Measurements from ENCODE around the gene ARHGAP4.

DNA sequence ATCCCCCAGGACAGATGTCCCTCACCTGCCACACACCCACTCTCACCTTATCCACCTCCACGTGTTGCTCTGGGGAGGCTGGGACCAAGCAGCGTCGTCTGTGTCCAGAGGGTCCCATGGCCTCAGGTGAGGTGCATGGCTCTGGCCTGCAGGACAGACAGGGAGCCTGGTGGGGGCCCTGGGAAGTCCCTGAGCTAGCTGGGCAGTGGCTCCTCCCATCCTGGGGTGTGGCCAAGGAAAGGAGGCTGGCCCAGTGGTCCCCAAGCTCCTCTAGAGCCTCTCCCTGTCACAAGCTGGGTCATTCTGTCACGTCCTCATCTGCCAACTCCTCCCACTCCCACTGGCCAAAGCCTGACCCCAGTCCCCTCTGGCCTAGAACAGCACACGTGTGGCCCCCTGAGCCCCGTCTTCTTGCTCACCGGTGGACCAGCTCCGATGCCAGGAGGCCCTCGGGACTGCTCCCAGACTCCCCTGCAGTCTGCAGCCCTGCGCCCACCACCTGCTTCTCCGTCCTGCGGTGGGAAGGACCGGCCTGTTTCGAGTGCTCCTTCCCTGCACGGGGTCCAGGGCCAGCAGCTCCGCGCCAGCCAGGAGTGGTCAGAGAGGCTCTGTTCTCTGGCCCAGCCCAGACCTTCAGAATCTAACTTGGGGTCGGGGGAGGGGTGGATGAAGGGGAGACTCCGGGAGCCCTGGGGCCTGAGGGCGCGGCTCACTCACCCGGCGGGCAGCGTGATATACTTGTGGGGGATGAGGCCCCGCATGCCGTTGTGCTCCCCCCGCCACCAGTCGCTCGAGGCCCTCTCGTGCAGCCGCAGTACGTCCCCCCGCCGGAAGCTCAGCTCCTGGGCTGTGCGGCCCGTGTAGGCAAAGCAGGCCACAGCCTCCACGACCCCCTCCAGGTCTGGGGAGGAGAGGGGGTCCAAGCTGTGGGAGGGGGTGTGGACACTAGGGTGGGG lies 16.8 kb downstream of the ARHGAP4 start:
- TF ChIP-seq POLR2A (IDR thresholded peaks at IDR 0.05), result no peak
- TF ChIP-seq, protein P1, sequence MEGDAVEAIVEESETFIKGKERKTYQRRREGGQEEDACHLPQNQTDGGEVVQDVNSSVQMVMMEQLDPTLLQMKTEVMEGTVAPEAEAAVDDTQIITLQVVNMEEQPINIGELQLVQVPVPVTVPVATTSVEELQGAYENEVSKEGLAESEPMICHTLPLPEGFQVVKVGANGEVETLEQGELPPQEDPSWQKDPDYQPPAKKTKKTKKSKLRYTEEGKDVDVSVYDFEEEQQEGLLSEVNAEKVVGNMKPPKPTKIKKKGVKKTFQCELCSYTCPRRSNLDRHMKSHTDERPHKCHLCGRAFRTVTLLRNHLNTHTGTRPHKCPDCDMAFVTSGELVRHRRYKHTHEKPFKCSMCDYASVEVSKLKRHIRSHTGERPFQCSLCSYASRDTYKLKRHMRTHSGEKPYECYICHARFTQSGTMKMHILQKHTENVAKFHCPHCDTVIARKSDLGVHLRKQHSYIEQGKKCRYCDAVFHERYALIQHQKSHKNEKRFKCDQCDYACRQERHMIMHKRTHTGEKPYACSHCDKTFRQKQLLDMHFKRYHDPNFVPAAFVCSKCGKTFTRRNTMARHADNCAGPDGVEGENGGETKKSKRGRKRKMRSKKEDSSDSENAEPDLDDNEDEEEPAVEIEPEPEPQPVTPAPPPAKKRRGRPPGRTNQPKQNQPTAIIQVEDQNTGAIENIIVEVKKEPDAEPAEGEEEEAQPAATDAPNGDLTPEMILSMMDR (IDR thresholded peaks at IDR 0.05), result no peak

Measured in Peyer's patch (tissue), 4 donors.